Esophagus muscularis mucosa (tissue), 4 donors: ENCODE data around the gene CTDP1. TPM values are rescaled to one million over a fixed set of nuclear protein-coding genes. Genes with fewer than 3 reads are reported as not detected.

Source experiments
- DNase-seq: peaks from one replicate; pipeline ENCODE4 v3.0.0-alpha.2; 2017; ENCODE audit errors: extremely low spot score
- H3K27ac ChIP-seq, 4 donors: fragments of 200-600 bp; sonication (generic); replicated peaks in 1 of 4; 1 replicate in 3 of 4; 2 replicates in 1 of 4; pipeline ENCODE4 v1.5.1; 2016 to 2019; ENCODE audit warnings: mild to moderate bottlenecking in 1 of 4
- H3K27me3 ChIP-seq, 4 donors: fragments of 200-600 bp; sonication (generic); one replicate each; pipeline versions ENCODE4 v1.5.1 to v1.6.0; 2016 to 2019
- H3K36me3 ChIP-seq, 4 donors: fragments of 200-600 bp; sonication (generic); one replicate each; pipeline ENCODE4 v1.5.1; 2016 to 2019
- H3K4me1 ChIP-seq, 4 donors: fragments of 200-600 bp; sonication (generic); one replicate each; pipeline ENCODE4 v1.5.1; 2016 to 2019
- H3K4me3 ChIP-seq, 4 donors: fragments of 200-600 bp; sonication (generic); 1 replicate in 2 of 4; 2 replicates in 2 of 4; pipeline ENCODE4 v1.5.1; 2016 to 2019; ENCODE audit warnings: mild to moderate bottlenecking in 4 of 4, moderate library complexity in 1 of 4
- H3K9me3 ChIP-seq, 4 donors: fragments of 200-600 bp; sonication (generic); 1 replicate in 3 of 4; 2 replicates in 1 of 4; pipeline ENCODE4 v1.5.1; 2016 to 2019
- EP300 ChIP-seq: sonication (generic); formaldehyde crosslinking; IDR thresholded peaks from one replicate; pipeline ENCODE4 v1.6.1; 2017; ENCODE audit warnings: antibody characterized with exemption
- POLR2A ChIP-seq: fragments of 450-650 bp; IDR thresholded peaks from one replicate; pipeline ENCODE4 v1.6.1; 2017; ENCODE audit warnings: antibody characterized with exemption, moderate library complexity, mild to moderate bottlenecking, low read depth
- POLR2AphosphoS5 ChIP-seq, 2 donors: sonication (generic); formaldehyde crosslinking; IDR thresholded peaks; one replicate each; pipeline ENCODE4 v1.6.1; 2017; ENCODE audit warnings: antibody characterized with exemption in 2 of 2
- WGBS: methylation state at CpG from one replicate; pipeline ENCODE4 v1.1.5; 2018; 5-methylcytosine and 5-hydroxymethylcytosine counted together
- intact Hi-C: fragments of 100-400 bp; cut with DNase I; formaldehyde crosslinking; loops from one replicate; pipeline ENCODE4 v1.15.1; 2023
- total RNA-seq, 4 donors: library from RNA; depleted of rRNA; stranded (reverse); fragments of >200 nt; gene quantifications; one replicate each; pipeline versions ENCODE4 v1.1.0 to v1.2.1, GENCODE V29; 2016
- TF ChIP-seq, protein P1 (sequence below), 3 experiments: fragments of 200-600 bp in 2 of 3; fragments of 450-650 bp in 1 of 3; sonication (generic) in 2 of 3; IDR thresholded peaks; one replicate each; pipeline ENCODE4 v1.5.1; 2017 to 2019; ENCODE audit warnings: antibody characterized with exemption in 3 of 3, mild to moderate bottlenecking in 2 of 3, moderate library complexity in 1 of 3

CTDP1 gene
- total RNA-seq, 4 donors from 2014 or later, result 22.0 to 28.5 (median 24.5) TPM

DNA sequence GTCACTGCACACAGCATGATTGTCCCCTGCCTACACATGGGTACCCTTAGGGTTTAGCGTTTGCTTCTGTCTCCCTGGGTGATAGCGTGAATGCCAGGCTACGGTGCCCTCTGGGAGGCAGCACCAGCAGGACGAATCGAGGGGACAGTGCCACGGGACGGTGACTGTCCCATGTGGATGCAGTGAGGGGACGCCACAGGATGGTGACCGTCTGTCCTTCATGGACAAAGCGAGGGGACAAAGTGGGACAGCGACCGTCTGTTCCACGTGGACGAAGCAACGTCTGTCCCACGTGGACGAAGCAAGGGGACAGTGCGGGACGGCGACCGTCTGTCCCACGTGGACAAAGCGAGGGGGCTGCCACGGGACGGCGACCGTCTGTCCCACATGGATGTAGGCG is 25.7 kb downstream of the CTDP1 start:
- DNase-seq, result no peak
- Histone ChIP-seq H3K4me1 (no peaks in the 10 kb centered on the region), H3K36me3 (peaks cover 39 to 86% (median 65%) of the 10 kb centered on the region in 4 donors), H3K27me3 (no peaks in the 10 kb centered on the region), H3K9me3 (no peaks in the 10 kb centered on the region), H3K4me3 (no peak overlapping the region), H3K27ac (no peak overlapping the region)
- TF ChIP-seq, protein P1, sequence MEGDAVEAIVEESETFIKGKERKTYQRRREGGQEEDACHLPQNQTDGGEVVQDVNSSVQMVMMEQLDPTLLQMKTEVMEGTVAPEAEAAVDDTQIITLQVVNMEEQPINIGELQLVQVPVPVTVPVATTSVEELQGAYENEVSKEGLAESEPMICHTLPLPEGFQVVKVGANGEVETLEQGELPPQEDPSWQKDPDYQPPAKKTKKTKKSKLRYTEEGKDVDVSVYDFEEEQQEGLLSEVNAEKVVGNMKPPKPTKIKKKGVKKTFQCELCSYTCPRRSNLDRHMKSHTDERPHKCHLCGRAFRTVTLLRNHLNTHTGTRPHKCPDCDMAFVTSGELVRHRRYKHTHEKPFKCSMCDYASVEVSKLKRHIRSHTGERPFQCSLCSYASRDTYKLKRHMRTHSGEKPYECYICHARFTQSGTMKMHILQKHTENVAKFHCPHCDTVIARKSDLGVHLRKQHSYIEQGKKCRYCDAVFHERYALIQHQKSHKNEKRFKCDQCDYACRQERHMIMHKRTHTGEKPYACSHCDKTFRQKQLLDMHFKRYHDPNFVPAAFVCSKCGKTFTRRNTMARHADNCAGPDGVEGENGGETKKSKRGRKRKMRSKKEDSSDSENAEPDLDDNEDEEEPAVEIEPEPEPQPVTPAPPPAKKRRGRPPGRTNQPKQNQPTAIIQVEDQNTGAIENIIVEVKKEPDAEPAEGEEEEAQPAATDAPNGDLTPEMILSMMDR (IDR thresholded peaks at IDR 0.05), result no peak
- no peak for TF ChIP-seq POLR2AphosphoS5 (IDR thresholded peaks at IDR 0.05)
- no peak for TF ChIP-seq EP300
- TF ChIP-seq POLR2A, result no peak
- 94% methylated on average over 28 of the region's 28 CpGs for WGBS
- intact Hi-C loops, result no loop called here

DNA sequence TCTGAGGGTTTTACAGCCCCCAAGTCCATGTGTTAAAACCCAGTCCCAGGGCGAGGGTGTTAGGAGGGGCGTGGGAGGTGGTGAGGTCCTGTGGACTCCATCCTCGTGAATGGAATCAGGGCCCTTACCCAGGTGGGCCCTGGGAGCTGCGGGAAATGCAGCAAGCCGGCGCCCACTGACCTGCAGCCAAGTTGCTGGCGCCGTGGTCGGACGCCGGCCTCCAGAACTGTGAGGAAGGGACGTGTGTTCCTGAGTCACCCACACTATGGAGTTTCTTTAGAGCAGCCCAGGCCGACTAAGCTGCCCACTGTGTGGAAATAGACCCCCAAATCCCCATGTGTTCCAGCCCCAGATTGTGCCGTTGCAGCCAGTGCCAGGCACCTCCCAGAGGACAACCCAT is 26.4 kb downstream of the CTDP1 start:
- no peak for DNase-seq
- TF ChIP-seq, protein P1 (IDR thresholded peaks at IDR 0.05), result no peak
- TF ChIP-seq POLR2AphosphoS5 (IDR thresholded peaks at IDR 0.05), result no peak
- TF ChIP-seq EP300, result no peak
- no peak for TF ChIP-seq POLR2A
- peaks cover 35 to 86% (median 65%) of the 10 kb centered on the region in 4 donors for H3K36me3 ChIP-seq
- intact Hi-C loops, result no loop called here
- no peak overlapping the region for H3K4me3 ChIP-seq
- H3K4me1 ChIP-seq, result no peaks in the 10 kb centered on the region
- no peaks in the 10 kb centered on the region for H3K27me3 ChIP-seq
- H3K9me3 ChIP-seq, result no peaks in the 10 kb centered on the region
- 98% methylated on average over 14 of the region's 14 CpGs for WGBS
- H3K27ac ChIP-seq, result no peak overlapping the region

DNA sequence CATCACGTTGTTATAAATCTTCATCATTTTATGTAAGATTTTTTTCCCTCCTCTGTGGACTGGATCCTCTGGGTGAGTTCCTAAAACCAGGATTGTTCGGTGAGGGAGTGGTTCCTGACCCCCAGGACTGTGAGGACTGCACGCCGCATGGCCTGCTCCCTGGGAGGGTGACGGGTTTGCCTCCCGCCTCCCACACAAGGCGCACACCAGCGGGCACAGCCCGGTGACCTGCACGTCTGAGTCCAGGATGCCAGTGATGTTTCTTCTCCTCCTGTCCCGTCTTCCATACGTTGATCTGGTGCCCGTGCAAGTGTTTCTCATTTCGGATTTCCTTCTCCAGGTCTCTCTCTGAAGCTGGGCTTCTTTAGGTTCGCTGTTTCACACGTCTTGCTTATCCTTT is 27.1 kb downstream of the CTDP1 start:
- Histone ChIP-seq H3K27me3 (no peaks in the 10 kb centered on the region), H3K27ac (no peak overlapping the region), H3K4me1 (no peaks in the 10 kb centered on the region), H3K4me3 (no peak overlapping the region), H3K9me3 (no peaks in the 10 kb centered on the region), H3K36me3 (peaks cover 38 to 87% (median 68%) of the 10 kb centered on the region in 4 donors)
- TF ChIP-seq, protein P1 (IDR thresholded peaks at IDR 0.05), result no peak
- TF ChIP-seq POLR2AphosphoS5 (IDR thresholded peaks at IDR 0.05) (no peak), POLR2A (no peak), EP300 (no peak)
- intact Hi-C loops, result no loop called here
- DNase-seq, result no peak
- 94% methylated on average over 16 of the region's 16 CpGs for WGBS

DNA sequence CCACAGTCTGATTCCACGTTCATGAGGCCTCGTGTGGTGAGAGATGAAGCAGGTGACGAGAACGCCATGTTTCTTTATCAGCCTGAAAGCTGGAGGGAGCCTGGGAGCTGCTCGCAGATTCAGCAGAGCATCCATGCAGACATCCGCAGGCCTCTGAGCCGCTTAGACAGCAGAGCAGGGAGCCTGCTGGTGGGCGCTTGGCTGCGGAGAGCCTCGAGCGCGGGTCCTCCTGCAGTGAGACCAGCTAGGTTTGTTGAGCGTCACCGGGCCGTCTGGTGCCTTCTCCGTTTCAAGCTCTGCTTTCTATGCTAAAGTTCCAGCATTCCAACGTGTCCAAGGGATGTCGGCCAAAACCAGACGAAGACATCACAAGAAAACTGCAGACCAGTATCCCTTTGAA is 27.6 kb downstream of the CTDP1 start:
- H3K4me3 ChIP-seq, result no peak overlapping the region
- H3K36me3 ChIP-seq, result peaks cover 38 to 88% (median 71%) of the 10 kb centered on the region in 4 donors
- no peaks in the 10 kb centered on the region for H3K27me3 ChIP-seq
- WGBS, result 94% methylated on average over 12 of the region's 19 CpGs
- H3K4me1 ChIP-seq, result no peaks in the 10 kb centered on the region
- intact Hi-C loops, result no loop called here
- DNase-seq, result no peak
- no peaks in the 10 kb centered on the region for H3K9me3 ChIP-seq
- no peak overlapping the region for H3K27ac ChIP-seq
- TF ChIP-seq POLR2AphosphoS5 (IDR thresholded peaks at IDR 0.05), result no peak
- no peak for TF ChIP-seq EP300
- TF ChIP-seq, protein P1 (IDR thresholded peaks at IDR 0.05), result no peak
- TF ChIP-seq POLR2A, result no peak

DNA sequence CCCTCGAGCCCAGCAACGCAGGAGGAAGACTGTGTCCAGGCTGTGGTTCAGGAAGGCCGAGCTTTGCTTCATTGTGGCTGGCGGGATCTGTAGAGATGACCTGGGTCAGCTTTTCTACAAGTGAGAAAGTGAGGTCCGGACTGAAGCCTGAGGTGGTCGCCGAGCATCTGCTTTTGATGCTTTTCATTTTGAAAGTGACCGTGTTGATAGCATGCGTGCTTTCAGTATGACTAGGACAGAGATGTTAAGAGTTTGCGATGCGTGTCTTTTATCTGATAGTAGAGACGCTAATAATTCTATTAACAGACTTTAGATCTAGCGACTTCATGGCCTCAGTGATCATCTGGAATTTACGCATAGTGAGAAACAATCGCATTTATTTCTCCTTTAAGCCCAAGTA is 28.1 kb downstream of the CTDP1 start:
- DNase-seq, result no peak
- H3K9me3 ChIP-seq, result no peaks in the 10 kb centered on the region
- no peak for TF ChIP-seq EP300
- TF ChIP-seq, protein P1 (IDR thresholded peaks at IDR 0.05), result no peak
- no peak for TF ChIP-seq POLR2AphosphoS5 (IDR thresholded peaks at IDR 0.05)
- no peak for TF ChIP-seq POLR2A
- H3K27ac ChIP-seq, result no peak overlapping the region
- peaks cover 38 to 93% (median 73%) of the 10 kb centered on the region in 4 donors for H3K36me3 ChIP-seq
- H3K27me3 ChIP-seq, result no peaks in the 10 kb centered on the region
- no peaks in the 10 kb centered on the region for H3K4me1 ChIP-seq
- WGBS, result 92% methylated on average over 14 of the region's 15 CpGs
- intact Hi-C loops, result no loop called here
- no peak overlapping the region for H3K4me3 ChIP-seq
